HG03439 (cell line): ENCODE data around the gene KRTAP9-8.
"Not testable (repeated sequence)": the region's sequence is repeated elsewhere in the genome, so short reads cannot be mapped to it uniquely, and the experiment has no call there.

ENCODE experiments used
- ATAC-seq: cut with Tn5 transposase; IDR thresholded peaks from one replicate; pipeline ENCODE4 v1.9.1; 2021; ENCODE audit warnings: mild to moderate bottlenecking, moderate library complexity; ENCODE audit not compliant: unreplicated experiment

Gene KRTAP9-8, protein sequence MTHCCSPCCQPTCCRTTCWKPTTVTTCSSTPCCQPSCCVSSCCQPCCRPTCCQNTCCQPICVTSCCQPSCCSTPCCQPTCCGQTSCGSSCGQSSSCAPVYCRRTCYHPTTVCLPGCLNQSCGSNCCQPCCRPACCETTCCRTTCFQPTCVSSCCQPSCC

GRCh38 chr17:41237949-41238437 lies at the start of gene KRTAP9-8:
KRTAP9-8 (plus strand) TSS chr17:41237999; CDS start chr17:41238052, 53 bp downstream.
- not testable (repeated sequence) for ATAC-seq

DNA sequence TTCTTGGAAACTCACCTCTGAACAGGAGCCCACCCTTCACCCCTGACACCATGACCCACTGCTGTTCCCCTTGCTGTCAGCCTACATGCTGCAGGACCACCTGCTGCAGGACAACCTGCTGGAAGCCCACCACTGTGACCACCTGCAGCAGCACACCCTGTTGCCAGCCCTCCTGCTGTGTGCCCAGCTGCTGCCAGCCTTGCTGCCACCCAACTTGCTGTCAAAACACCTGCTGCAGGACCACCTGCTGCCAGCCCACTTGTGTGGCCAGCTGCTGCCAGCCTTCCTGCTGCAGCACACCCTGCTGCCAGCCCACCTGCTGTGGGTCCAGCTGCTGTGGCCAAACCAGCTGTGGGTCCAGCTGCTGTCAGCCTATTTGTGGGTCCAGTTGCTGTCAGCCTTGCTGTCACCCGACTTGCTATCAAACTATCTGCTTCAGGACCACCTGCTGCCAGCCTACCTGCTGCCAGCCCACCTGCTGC lies 47.9 kb upstream of the KRTAP9-8 start, which contains the start of gene KRTAP9-1:
Gene KRTAP9-1, plus strand, starts transcription at position 51 of the 482 bp plus-strand sequence. Its CDS starts 0 bp downstream, at position 51.
- ATAC-seq = not testable (repeated sequence)

DNA sequence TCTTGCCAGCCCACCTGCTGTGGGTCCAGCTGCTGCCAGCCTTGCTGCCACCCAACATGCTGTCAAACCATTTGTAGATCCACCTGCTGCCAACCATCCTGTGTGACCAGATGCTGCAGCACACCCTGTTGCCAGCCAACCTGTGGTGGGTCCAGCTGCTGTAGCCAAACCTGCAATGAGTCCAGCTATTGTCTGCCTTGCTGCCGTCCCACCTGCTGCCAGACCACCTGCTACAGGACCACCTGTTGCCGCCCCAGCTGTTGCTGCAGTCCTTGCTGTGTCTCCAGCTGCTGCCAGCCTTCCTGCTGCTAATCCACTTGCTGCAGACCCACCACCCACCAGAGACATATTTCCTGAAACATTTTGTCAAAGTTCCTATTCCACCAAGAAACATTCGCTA lies 47.5 kb upstream of the KRTAP9-8 start:
- ATAC-seq = no peak

DNA sequence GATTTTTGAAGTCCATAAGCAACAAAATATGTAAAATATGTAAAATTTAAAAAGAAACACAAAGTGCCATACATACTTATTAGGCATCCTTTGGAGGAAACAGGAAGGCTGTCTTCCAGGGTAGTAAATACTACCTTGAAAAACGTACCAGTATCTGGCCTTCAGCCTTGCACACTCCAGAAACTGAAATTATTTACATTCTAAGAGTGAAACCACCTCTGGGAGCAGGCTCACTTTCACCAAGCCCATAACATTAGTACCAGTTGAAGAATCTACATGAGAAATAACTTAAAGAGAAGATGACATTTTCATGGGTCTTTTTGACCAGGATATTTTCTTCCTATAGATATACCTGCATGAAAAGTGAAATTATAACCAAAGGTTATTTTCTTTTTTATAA lies 41.7 kb upstream of the KRTAP9-8 start:
- no peak for ATAC-seq

- ATAC-seq = no peak
Observed at GRCh38 chr17:41199421-41200078, 38.2 kb upstream of the KRTAP9-8 start.

DNA sequence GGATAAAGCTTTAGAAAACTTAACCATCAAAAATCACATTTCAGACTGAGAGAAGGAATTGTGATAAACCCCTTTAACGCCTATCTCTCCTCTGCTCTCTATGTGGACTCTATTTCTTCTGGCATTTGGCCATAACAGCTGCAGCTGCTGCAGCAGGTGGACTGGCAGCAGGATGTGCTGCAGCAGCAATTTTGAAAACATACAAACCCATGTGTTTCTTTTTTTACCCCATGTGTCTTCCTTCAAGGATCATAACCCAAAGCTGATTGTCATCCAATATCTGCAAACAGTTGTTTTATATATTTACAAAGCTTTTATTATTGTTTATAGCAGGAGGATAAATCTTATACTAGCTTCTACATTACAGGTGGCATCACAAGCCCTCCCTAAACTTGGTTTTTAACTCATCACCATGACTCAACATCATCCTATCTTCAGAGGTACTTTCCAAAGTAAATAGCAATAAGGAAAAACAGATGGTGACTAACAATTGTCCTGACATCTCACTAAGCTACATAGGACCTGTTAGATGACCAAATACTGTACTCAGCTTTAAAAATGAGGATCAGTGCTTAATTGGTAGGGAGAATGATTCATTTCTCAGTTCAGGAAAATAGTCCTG lies 25.8 kb upstream of the KRTAP9-8 start:
- ATAC-seq = no peak

- ATAC-seq = no peak
Observed at GRCh38 chr17:41212524-41213169, 25.2 kb upstream of the KRTAP9-8 start.

GRCh38 chr17:41215681-41216080 lies 22.1 kb upstream of the KRTAP9-8 start:
- ATAC-seq = no peak

GRCh38 chr17:41223821-41224220 lies 14.0 kb upstream of the KRTAP9-8 start:
- no peak for ATAC-seq

- no peak for ATAC-seq
Observed at GRCh38 chr17:41226051-41226450, 11.7 kb upstream of the KRTAP9-8 start.

GRCh38 chr17:41226598-41227095 lies 11.2 kb upstream of the KRTAP9-8 start, which contains the start of gene KRTAP9-2:
KRTAP9-2 (plus strand) TSS chr17:41226648; CDS start chr17:41226655, 7 bp downstream.
- ATAC-seq = not testable (repeated sequence)

DNA sequence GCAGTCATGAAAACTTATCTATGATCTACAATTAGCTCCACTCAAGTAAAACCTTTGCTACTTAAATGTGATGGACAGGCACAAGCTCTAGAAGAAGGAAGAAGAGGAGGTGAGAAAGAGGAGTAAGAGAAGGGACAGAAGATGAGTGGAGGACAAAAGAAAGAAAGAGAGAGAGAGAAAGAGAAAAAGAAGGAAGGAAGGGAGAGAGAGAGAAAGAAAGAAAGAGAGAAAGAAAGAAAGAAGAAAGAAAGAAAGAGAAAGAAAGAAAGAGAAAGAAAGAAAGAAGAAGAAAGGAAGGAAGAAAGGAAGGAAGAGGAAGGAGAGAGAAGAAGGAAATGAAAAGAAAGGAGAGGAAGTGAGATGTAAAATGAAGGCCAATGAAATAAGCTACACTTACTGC lies 7.7 kb upstream of the KRTAP9-8 start:
- no peak for ATAC-seq

GRCh38 chr17:41231731-41232130 lies 6.1 kb upstream of the KRTAP9-8 start:
- no peak for ATAC-seq

DNA sequence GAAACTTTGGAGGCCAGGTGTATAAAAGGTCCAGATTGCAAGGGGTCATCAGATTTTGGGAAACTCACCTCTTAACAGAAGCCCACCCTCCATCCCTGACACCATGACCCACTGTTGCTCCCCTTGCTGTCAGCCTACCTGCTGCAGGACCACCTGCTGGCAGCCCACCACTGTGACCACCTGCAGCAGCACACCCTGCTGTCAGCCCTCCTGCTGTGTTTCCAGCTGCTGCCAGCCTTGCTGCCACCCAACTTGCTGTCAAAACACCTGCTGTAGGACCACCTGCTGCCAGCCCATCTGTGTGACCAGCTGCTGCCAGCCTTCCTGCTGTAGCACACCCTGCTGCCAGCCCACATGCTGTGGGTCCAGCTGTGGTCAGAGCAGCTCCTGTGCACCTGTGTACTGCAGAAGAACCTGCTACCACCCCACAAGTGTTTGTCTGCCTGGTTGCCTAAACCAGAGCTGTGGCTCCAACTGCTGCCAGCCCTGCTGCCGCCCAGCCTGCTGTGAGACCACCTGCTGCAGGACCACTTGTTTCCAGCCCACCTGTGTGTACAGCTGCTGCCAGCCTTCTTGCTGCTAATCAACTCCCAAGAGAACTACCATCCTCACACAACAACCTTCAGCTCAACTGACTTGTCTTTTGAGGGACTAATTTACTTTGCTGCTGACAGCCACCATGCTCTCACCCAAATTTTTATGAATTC lies 5.2 kb upstream of the KRTAP9-8 start, which contains the start of gene KRTAP9-3:
Gene KRTAP9-3, plus strand, starts transcription at position 51 of the 707 bp plus-strand sequence. Its CDS starts 53 bp downstream, at position 104.
- ATAC-seq = not testable (repeated sequence)

- not testable (repeated sequence) for ATAC-seq
Observed at GRCh38 chr17:41237116-41237515, 683 bp upstream of the KRTAP9-8 start.

DNA sequence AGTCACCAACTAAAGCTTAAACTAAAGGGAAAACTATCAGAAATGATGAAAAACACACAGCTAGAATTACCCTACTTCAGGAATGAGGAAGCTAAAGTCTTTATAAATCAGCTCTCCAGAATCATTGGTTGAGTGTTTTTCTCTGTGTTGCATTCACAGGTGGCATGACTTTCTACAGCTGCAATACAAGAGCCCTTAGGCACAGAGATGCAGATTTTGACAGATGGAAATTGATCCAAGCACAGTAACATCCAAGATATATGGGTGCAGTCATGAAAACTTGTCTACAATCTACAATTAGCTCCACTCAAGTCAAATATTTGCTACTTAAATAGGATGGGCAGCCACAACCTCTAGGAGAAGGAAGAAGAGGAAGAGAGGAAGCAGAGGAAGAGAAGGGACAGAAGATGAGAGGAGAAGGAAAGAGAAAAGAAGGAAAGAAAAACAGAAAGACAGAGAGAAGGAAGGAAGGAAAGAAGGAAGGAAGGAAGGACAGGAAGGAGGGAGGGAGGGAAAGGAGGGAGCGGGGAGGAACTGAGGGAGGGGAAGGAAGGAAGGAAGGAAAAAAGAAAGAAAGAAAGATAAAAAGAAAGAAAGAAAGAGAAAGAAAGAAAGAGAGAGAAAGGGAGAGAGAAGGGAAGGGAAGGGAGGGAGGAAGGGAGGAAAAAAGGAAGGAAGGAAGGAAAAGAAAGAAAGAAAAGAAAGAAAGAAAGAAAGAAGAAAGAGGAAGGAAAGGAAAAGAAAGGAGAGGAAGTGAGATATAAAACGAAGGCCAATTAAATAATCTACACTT lies 9.4 kb downstream of the KRTAP9-8 start:
- ATAC-seq = not testable (repeated sequence)

GRCh38 chr17:41249637-41250240 lies 11.9 kb downstream of the KRTAP9-8 start, which contains the start of gene KRTAP9-4:
KRTAP9-4 (plus strand) TSS chr17:41249687; CDS start chr17:41249721, 34 bp downstream.
- not testable (repeated sequence) for ATAC-seq

DNA sequence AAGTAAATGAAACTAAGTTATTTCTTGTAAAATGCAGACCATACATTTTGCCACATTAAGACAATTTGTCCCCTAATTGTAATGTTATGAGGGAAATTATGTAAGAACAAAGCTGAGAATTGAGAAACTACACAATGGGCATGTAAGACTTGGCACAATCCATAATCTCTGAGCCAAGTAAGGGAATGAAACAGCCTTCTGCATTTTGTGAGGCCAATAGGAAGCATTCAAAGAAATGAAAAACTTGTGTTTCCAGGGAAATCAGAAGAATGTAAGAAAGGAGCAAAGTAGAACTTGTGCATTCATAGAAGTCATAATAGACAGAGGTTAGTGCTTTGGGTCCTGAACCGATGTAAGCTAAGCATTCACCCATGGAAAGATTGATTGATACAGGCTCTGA lies 13.5 kb downstream of the KRTAP9-8 start:
- no peak for ATAC-seq

DNA sequence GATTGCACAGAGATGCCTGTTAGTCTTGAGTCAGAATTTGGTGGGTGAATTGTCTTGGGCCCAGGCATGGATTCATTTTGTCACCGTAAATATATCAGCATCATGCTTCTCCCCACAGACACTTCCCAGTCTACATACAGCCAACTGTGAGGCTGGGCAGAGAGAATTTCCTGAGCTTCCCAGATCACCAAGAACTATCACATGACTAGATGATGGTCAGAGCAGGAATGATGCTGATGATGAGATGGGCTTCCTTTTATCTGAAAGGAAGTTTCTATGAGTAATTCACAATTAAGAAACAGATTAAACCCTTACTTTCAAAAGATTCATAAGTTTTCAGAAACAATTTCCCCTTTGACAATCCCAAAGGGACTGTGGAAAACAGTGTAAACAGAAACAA lies 17.1 kb downstream of the KRTAP9-8 start:
- no peak for ATAC-seq
